Skin epidermis (tissue), 12 donors: ENCODE results near the gene ZC3H12C.
A peak's percentile ranks its signal among the peaks of the same experiment; 100 is the strongest.
"Not testable (repeated sequence)": the region's sequence is repeated elsewhere in the genome, so short reads cannot be mapped to it uniquely, and the experiment has no call there.

Source experiments
- H3K27ac ChIP-seq, 21 experiments: fragments of 200-600 bp; sonication (generic) in 11 of 21; one replicate each; pipeline ENCODE4 v1.5.0; 2020; ENCODE audit warnings: mild to moderate bottlenecking in 3 of 21, inconsistent platforms in 2 of 21, moderate library complexity in 2 of 21
- H3K4me3 ChIP-seq, 7 experiments: fragments of 200-600 bp; sonication (generic) in 2 of 7; one replicate each; pipeline ENCODE4 v1.5.0; 2020; ENCODE audit warnings: inconsistent platforms in 2 of 7, mild to moderate bottlenecking in 2 of 7, moderate library complexity in 1 of 7

ZC3H12C gene

DNA sequence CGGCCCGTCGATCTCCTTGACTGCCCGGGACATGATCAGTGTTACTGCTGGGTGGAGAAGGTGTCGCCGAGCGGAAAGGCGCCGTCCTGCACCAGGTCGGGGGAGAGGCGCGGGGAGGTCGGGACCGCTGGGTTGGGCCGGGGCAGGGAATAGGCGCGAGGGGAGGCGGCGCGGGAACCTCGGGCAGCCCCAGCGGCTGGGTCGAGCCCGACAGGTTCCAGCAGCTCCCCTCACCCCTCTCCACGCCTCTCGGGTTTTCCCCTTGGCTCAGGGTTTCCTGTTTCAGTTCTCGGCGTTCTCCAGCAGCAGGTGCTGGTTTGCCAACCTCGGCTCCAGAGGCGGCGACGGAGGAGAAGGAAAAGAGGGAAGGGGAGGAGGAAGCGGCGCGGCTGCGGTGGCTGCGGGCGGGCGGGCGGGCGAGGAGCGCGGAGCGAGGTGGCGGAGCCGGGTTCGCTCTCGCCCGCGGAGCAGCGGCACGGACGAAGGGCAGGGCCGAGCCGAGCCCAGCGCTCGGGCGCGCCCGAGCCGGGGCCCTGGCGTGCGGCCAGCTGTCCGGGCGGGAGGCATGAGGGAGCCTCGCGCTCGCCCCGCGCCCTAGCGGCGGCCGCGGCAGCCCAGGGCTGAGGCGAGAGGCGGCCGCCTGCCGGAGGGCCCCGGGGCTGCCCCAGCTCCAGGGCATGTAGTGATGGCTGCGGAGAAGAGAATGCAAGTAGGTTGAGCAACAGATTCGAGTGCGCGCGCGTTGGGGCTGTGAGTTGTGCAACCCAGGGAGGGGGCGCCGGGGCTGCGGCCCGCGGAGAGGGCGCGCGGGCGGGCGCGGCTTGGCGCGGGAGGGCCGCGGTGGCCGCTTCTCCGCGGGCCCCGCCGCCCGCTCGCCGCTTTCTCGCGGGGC, at the start of gene ZC3H12C:
TSS of gene ZC3H12C (plus strand) at position 878 of the 892 bp plus-strand sequence. CDS start 20 bp downstream, outside the sequence.
- peak within 1 kb of the TSS; percentile 47 to 86 (median 80) for H3K4me3 ChIP-seq
- peak within 1 kb of the TSS; percentile 70 to 97 (median 92) for H3K27ac ChIP-seq

GRCh38 chr11:110044226-110044968, 48.8 kb upstream of the ZC3H12C start:
- Histone ChIP-seq H3K4me3 (no peak overlapping the region), H3K27ac (no peak overlapping the region)

- Histone ChIP-seq H3K4me3 (no peak overlapping the region), H3K27ac (no peak overlapping the region)
Observed at GRCh38 chr11:110046775-110047380, 46.3 kb upstream of the ZC3H12C start.

DNA sequence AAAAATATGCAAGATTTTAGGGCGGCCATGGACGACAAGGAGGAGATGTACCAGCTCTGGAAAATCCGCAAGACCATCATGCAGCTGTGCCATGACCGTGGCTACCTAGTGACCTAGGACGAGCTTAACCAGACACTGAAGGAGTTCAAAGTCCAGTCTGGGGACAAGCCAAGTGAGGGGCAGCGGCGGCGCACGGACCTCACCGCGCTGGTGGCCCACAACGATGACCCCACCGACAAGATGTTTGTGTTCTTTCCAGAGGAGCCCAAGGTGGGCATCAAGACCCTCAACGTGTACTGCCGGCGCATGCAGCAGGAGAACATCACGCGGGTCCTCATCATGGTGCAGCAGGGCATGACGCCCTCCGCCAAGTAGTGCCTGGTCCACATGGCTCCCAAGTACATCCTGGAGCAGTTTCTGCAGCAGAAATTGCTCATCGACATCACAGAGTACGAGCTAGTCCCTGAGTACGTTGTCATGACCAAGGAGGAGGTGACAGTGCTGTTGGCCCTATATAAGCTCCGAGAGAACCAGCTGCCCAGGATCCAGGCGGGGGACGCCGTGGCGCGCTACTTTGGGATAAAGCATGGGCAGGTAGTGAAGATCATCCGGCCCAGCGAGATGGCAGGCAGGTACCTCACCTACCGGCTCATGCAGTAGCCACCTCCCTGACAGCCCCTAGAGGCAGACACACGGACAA, 43.5 kb upstream of the ZC3H12C start:
- H3K27ac ChIP-seq, result no peak overlapping the region
- H3K4me3 ChIP-seq, result no peak overlapping the region

- no peak overlapping the region for H3K27ac ChIP-seq
- H3K4me3 ChIP-seq, result no peak overlapping the region
Observed at GRCh38 chr11:110050201-110050506, 43.0 kb upstream of the ZC3H12C start.

DNA sequence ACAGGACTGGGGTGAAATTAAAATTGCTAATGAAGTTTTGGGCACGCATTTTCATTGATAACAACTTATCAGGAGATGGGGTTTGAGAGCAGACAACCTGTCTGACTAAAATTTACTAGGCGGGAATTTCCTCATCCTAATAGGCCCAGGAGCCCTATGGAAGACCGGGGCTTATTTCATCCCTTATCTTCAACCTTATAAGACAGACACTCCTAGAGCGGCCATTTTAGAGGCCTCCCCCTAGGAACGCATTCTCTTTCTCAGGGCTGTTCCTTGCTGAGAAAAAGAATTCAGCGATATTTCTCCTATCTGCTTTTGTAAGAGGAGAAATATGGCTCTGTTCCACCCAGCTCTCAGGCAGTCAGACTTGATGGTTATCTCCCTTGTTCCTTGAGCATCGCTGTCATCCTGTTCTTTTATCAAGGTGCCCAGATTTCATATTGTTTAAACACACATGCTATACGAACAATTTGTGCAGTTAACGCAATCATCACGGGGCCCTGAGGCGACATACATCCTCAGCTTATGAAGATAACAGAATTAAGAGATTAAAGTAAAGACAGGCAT, 39.3 kb upstream of the ZC3H12C start:
- Histone ChIP-seq H3K27ac (no peak overlapping the region), H3K4me3 (no peak overlapping the region)

DNA sequence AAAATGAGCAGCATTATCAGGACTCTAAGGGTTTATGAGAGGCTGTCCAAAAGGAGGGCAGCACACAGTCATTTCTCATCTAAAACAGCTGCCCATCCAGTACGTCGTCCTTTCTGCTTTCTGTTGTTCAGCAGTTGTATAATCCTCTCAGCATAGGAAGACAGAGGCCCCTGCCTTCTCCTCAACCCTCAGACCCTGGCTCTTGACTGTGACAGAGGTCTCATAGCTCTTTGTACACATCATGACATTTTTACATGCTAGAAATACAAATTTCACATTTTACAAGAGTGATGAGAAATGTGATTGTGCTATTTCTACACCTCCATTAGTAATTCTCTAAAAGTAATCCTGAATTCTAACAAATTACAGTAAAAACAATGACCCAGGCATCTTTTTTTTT, 36.2 kb upstream of the ZC3H12C start:
- Histone ChIP-seq H3K27ac (no peak overlapping the region), H3K4me3 (no peak overlapping the region)

- no peak overlapping the region for H3K4me3 ChIP-seq
- no peak overlapping the region for H3K27ac ChIP-seq
Observed at GRCh38 chr11:110059706-110060463, 33.3 kb upstream of the ZC3H12C start.

DNA sequence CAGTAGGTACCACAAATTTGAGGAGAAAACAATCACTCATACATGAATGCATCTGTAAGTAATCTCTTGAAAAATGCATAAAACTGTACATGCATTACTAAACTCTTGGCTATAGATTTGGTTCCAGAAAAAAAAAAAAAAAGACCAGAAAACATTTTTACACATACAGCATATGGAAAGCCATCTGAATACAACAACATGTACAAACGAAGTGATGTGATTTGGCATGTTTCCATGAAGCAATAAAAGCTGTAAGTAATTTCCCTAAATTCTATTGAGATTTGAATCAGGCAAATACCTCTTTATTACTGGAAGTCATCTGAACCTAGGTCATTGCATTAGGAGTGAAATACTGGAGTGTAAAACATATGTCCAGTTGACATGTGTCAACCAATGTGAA, 31.9 kb upstream of the ZC3H12C start:
- H3K4me3 ChIP-seq, result no peak overlapping the region
- H3K27ac ChIP-seq, result no peak overlapping the region

DNA sequence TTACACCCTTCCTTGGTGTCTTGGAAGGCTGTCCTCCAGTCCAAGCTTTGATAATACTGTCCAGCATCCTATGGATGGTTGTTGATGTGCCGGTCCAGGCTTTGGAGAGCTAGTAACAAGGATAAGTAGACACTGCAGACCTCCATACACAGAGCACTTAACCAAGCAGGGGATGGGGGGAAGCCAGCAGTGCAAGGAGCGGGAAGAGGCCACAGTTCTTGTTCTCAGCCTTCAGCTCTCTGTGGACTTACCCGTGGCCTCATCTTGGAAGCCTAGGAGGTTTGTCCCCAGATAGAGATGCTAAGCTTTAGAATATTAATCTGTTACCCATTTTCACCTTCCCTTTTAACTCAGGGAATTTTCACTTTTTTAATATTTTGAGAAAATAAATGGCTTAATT, 30.9 kb upstream of the ZC3H12C start:
- Histone ChIP-seq H3K4me3 (no peak overlapping the region), H3K27ac (no peak overlapping the region)

DNA sequence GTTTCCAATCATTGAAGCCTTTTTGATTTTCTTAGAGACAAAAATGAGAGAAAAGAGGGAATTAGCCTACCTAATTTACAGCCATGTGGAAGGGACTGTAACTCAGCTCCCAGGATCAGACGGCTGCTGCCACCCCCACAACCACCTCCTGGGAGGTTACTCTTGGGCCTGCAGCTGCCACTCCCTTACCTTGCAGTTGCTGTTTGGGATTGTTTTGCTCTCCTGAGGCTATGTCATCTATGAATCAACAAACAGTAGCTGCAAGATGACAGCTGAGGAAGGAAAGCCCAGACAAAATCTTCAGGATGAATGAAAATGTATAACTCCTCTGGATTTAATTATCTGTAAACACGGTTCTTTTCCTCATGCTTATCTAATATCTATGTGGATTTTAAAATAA, 28.0 kb upstream of the ZC3H12C start:
- H3K27ac ChIP-seq, result no peak overlapping the region
- no peak overlapping the region for H3K4me3 ChIP-seq

GRCh38 chr11:110068001-110068400, 25.2 kb upstream of the ZC3H12C start:
- H3K4me3 ChIP-seq, H3K27ac ChIP-seq: not testable (repeated sequence)

DNA sequence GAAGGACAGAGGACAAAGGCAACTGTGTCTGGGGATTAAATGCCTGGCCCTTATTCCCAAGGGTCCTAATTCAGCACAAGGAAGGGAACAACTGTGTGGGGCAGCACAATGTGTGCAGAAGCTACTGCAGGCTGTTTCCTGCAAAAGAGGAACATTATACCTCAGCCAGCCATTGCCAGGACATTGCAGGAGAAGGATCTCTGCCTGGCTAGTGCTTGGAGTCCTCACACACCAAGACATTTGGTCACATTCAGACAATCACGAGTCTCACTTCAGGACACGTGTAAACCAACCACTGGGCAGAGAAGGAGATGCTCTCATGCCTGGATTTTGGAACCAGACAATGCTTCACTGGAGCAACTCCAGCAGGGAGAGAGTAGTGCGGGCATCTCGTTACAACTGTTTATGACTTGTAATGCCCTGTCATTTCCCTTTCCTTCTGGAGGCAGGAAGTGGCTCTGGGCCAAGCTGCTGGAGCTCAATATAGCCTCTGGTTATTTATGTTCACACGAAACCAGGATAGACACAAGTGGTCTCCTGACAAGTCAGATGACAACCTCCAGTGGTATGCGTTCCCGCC, 23.9 kb upstream of the ZC3H12C start:
- Histone ChIP-seq H3K4me3 (no peak overlapping the region), H3K27ac (peak overlapping the region in 8 of 21 experiments; percentile 8 to 65 (median 28))

- peak overlapping the region in 3 of 21 experiments; percentile 20 to 51 (median 47) for H3K27ac ChIP-seq
Observed at GRCh38 chr11:110070176-110070575, 23.0 kb upstream of the ZC3H12C start.

DNA sequence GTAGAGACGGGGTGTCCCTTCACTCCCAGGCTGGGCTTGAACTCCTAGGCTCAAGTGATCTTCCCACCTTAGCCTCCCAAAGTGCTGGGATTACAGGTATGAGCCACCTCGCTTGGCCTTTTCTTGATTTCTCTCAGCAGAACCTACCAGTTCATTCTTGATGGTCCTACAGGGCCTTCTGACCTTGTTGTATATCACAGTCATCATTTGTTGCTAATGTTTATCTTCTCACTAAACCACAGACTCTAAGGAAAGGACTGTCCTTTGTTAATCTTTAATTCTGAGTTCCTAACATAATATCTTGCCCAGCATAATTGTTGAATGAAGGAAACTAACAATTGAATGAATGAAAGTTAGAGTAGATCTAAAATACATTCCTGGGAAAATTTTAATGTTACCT, 22.0 kb upstream of the ZC3H12C start:
- Histone ChIP-seq H3K4me3 (no peak overlapping the region), H3K27ac (no peak overlapping the region)

More at GRCh38 chr11:110070176-110070575, 23.0 kb upstream of the ZC3H12C start:
- no peak overlapping the region for H3K4me3 ChIP-seq

GRCh38 chr11:110072930-110073329, 20.3 kb upstream of the ZC3H12C start:
- Histone ChIP-seq H3K27ac (no peak overlapping the region), H3K4me3 (no peak overlapping the region)

DNA sequence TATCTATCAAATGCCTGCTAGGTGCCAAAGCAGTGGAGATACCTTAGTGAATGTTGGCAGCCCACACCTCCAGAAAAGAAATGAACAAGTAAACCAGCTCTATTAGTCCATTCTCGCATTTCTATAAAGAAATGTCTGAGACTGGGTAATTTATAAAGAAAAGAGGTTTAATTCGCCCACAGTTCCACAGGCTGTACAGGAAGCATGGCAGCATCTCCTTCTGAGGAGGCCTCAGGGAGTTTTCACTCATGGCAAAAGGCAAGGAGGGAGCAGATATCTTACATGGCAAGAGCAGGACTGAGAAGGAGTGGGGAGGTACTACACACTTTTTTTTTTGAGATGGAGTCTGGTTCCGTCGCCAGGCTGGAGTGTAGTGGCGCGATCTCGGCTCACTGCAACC, 18.7 kb upstream of the ZC3H12C start:
- H3K4me3 ChIP-seq, result no peak overlapping the region
- no peak overlapping the region for H3K27ac ChIP-seq

DNA sequence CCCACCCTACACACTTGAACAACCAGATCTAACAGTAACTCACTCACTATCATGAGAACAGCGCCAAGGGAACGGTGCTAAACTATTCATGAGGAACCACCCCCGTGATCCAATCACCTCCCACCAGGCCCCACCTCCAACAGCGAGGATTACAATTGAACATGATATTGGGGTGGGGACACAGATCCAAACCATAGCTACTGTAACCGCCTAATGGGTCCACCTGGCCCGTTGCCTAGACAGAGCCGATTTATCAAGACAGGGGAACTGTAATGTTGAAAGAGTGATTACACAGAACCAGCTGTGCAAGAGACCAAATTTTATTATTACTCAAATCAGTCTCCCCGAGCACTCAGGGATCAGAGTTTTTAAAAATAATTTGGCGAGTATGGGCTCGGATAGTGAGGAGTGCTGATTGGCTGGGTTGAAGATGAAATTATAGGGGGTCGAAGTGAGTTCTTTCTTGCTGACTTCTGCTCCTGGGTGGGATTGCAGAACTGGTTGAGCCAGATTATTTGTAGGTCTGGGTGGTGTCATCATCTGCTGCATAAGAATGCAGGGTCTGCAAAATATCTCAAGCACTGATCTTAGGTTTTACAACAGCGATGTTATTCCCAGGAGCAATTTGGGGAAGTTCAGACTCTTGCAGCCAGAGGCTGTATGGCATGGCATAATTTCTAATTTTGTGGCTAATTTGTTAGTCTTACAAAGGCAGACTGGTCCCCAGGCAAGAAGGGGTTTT, 17.9 kb upstream of the ZC3H12C start:
- H3K27ac ChIP-seq, result peak overlapping the region in 1 of 21 experiments; percentile 12

More for the DNA sequence above, 17.9 kb upstream of the ZC3H12C start:
- H3K4me3 ChIP-seq, result no peak overlapping the region
